Measurements from ENCODE around the gene MKS1.

DNA sequence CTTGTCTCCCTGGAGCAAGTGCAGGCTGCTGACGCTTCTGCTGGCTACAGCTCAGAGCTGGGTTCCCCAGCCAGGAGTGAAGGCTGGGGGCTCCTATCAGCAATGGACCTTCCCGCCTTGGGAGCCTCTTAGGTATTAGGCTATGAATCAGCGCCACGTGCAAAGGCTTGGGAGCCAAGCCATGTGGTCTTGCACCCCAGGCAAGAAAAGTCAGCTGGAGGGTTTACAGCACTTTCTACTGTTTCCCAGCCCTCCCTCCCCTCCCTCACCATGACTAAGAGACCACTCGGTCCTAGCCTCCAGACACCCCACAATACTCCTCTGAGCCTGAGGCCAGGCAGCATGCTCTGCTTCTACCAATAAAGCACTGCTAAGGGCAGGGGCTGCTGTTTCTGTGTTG lies 14.3 kb downstream of the MKS1 start:
- TF ChIP-seq, protein P1, sequence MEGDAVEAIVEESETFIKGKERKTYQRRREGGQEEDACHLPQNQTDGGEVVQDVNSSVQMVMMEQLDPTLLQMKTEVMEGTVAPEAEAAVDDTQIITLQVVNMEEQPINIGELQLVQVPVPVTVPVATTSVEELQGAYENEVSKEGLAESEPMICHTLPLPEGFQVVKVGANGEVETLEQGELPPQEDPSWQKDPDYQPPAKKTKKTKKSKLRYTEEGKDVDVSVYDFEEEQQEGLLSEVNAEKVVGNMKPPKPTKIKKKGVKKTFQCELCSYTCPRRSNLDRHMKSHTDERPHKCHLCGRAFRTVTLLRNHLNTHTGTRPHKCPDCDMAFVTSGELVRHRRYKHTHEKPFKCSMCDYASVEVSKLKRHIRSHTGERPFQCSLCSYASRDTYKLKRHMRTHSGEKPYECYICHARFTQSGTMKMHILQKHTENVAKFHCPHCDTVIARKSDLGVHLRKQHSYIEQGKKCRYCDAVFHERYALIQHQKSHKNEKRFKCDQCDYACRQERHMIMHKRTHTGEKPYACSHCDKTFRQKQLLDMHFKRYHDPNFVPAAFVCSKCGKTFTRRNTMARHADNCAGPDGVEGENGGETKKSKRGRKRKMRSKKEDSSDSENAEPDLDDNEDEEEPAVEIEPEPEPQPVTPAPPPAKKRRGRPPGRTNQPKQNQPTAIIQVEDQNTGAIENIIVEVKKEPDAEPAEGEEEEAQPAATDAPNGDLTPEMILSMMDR (IDR thresholded peaks at IDR 0.05), result no peak
- TF ChIP-seq EP300 (IDR thresholded peaks at IDR 0.05; ENCODE audit: low read depth), result no peak
- TF ChIP-seq POLR2A (IDR thresholded peaks at IDR 0.05), result no peak
